NOMO-1 treated with dmso at 0.1 percent for 144 hours (cell line): ENCODE data around the gene DUSP21.
A peak's percentile ranks its signal among the peaks of the same experiment; 100 is the strongest.
"Not testable (repeated sequence)": the region's sequence is repeated elsewhere in the genome, so short reads cannot be mapped to it uniquely, and the experiment has no call there.

Experiments
- DNase-seq: peaks from one replicate; lab custom pipeline; 2025; ENCODE audit not compliant: unreplicated experiment; lab: John Stamatoyannopoulos, UW

The DUSP21 gene

GRCh38 chrX:44843753-44844152 is at the start of gene DUSP21:
Gene DUSP21 (plus strand): TSS chrX:44844021. CDS start chrX:44844133, 112 bp downstream.
- no peak for DNase-seq

- peak; percentile 32 for DNase-seq
These were observed 47.8 kb upstream of the DUSP21 start for GRCh38 chrX:44795945-44796450.

GRCh38 chrX:44802613-44803012 is 41.2 kb upstream of the DUSP21 start:
- DNase-seq = no peak

- DNase-seq = no peak
These were observed 28.1 kb upstream of the DUSP21 start for GRCh38 chrX:44815681-44816080.

GRCh38 chrX:44816367-44816766 is 27.5 kb upstream of the DUSP21 start:
- no peak for DNase-seq

GRCh38 chrX:44817029-44817428 is 26.8 kb upstream of the DUSP21 start:
- DNase-seq = no peak

GRCh38 chrX:44822601-44823000 is 21.2 kb upstream of the DUSP21 start:
- no peak for DNase-seq

- not testable (repeated sequence) for DNase-seq
These were observed 20.6 kb upstream of the DUSP21 start for GRCh38 chrX:44823193-44823592.

GRCh38 chrX:44828008-44828605 is 15.7 kb upstream of the DUSP21 start:
- no peak for DNase-seq

GRCh38 chrX:44829832-44830231 is 14.0 kb upstream of the DUSP21 start:
- DNase-seq = no peak

- no peak for DNase-seq
These were observed 1.1 kb upstream of the DUSP21 start for GRCh38 chrX:44842550-44843317.

- DNase-seq = no peak
These were observed 511 bp upstream of the DUSP21 start for GRCh38 chrX:44843318-44843702.

GRCh38 chrX:44844204-44844603 is 383 bp downstream of the DUSP21 start:
- no peak for DNase-seq

- not testable (repeated sequence) for DNase-seq
These were observed 7.1 kb downstream of the DUSP21 start for GRCh38 chrX:44850891-44851290.

- DNase-seq = no peak
These were observed 27.4 kb downstream of the DUSP21 start for GRCh38 chrX:44871114-44871645.

GRCh38 chrX:44871931-44872820 is 28.4 kb downstream of the DUSP21 start:
- no peak for DNase-seq

- peak; percentile 98 for DNase-seq
These were observed 29.1 kb downstream of the DUSP21 start, which contains the start of gene KDM6A for GRCh38 chrX:44872821-44873414. Gene KDM6A (plus strand): TSS chrX:44873188. CDS start chrX:44873552, 364 bp downstream.

- peak; percentile 64 for DNase-seq
These were observed 29.8 kb downstream of the DUSP21 start for GRCh38 chrX:44873415-44874276.

GRCh38 chrX:44874420-44875184 is 30.8 kb downstream of the DUSP21 start:
- DNase-seq = peak; percentile 16
